Panc1 (cell line): Measurements from ENCODE around the gene CALHM3. TPM values are rescaled to one million over a fixed set of nuclear protein-coding genes. Genes with fewer than 3 reads are reported as not detected.

Experiments used
- ATAC-seq: fragments of 200-7000 bp; cut with Tn5 transposase; 2 replicates; pipeline ENCODE4 v1.9.1; 2020; ENCODE audit warnings: mild to moderate bottlenecking, moderate library complexity
- BruUV-seq: library from RNA; stranded (reverse); fragments of 400-500 nt; replicated peaks from 2 replicates; lab custom pipeline; 2021; lab: Mats Ljungman, UMichigan
- CTCF ChIA-PET: fragments of 300-600 bp; sonication (Branson Sonifier 250); formaldehyde crosslinking; loops from one replicate; lab custom pipeline; 2022; ENCODE audit warnings: antibody characterized with exemption; lab: Charles Lee
- POLR2A ChIA-PET: fragments of 300-600 bp; sonication (Branson Sonifier 250); formaldehyde crosslinking; loops from one replicate; lab custom pipeline; 2022; ENCODE audit warnings: antibody characterized with exemption; lab: Charles Lee
- DNase-seq: peaks from one replicate; pipeline ENCODE4 v3.0.0-alpha.2; 2010; ENCODE audit warnings: low read depth, low spot score
- H3K27ac ChIP-seq: 2 replicates; pipeline ENCODE4 v1.5.1; 2011; ENCODE audit warnings: mild to moderate bottlenecking, low read length, inconsistent platforms
- H3K27me3 ChIP-seq: fragments of 200-500 bp; sonication (Bioruptor generic); 2 replicates; pipeline ENCODE4 v1.6.0; 2014; ENCODE audit warnings: low read length, inconsistent platforms; ENCODE audit not compliant: control insufficient read depth, insufficient read depth
- H3K36me3 ChIP-seq: fragments of 200-500 bp; sonication (Bioruptor generic); 2 replicates; pipeline ENCODE4 v1.5.1; 2014; ENCODE audit warnings: inconsistent platforms, mild to moderate bottlenecking, low read length, moderate library complexity; ENCODE audit not compliant: control insufficient read depth, insufficient read depth
- H3K4me1 ChIP-seq: 2 replicates; pipeline ENCODE4 v1.5.1; 2011; ENCODE audit warnings: inconsistent platforms, mild to moderate bottlenecking, low read length, moderate library complexity; ENCODE audit not compliant: control insufficient read depth, insufficient read depth
- H3K4me3 ChIP-seq, 2 experiments: 2 replicates each; pipeline ENCODE4 v1.5.1; 2011 to 2012; ENCODE audit warnings: low read depth in 2 of 2, low read length in 2 of 2, mild to moderate bottlenecking in 2 of 2, inconsistent platforms in 1 of 2, moderate library complexity in 1 of 2
- H3K9me3 ChIP-seq: fragments of 200-500 bp; sonication (Bioruptor generic); 2 replicates; pipeline ENCODE4 v1.5.1; 2014; ENCODE audit warnings: low read depth, mild to moderate bottlenecking, inconsistent platforms, low read length, moderate library complexity; ENCODE audit not compliant: control insufficient read depth, insufficient read depth
- CTCF ChIP-seq: fragments of 450-650 bp; IDR thresholded peaks from 2 replicates; pipeline ENCODE4 v1.5.1; 2017; ENCODE audit warnings: mild to moderate bottlenecking
- POLR2AphosphoS5 ChIP-seq: IDR thresholded peaks from 2 replicates; pipeline ENCODE4 v1.6.1; 2012; ENCODE audit warnings: mild to moderate bottlenecking, low read depth, low read length, moderate library complexity
- REST ChIP-seq, 2 experiments: IDR thresholded peaks; 2 replicates each; pipeline ENCODE4 v1.6.1; 2011 to 2012; ENCODE audit warnings: low read depth in 2 of 2, control low read depth in 1 of 2, low read length in 1 of 2, mild to moderate bottlenecking in 1 of 2, moderate library complexity in 1 of 2; ENCODE audit not compliant: insufficient read depth in 1 of 2
- SIN3A ChIP-seq: IDR thresholded peaks from 2 replicates; pipeline ENCODE4 v1.6.1; 2012; ENCODE audit warnings: low read depth, mild to moderate bottlenecking, low read length, moderate library complexity, borderline replicate concordance; ENCODE audit not compliant: insufficient read depth
- TCF7L2 ChIP-seq: IDR thresholded peaks from 2 replicates; pipeline ENCODE4 v1.6.1; 2011; ENCODE audit warnings: mild to moderate bottlenecking, low read depth, low read length, inconsistent platforms
- in situ Hi-C: cut with HindIII; loops from 2 replicates; pipeline ENCODE4 v1.10.0; 2016; ENCODE audit warnings: low sequenced_read_pairs, low pct_unique_long_range_greater_than_20kb
- intact Hi-C: fragments of 100-400 bp; cut with micrococcal nuclease; formaldehyde crosslinking; loops from one replicate; pipeline ENCODE4 v1.10.0; 2022; ENCODE audit not compliant: unreplicated experiment
- total RNA-seq: library from RNA; stranded (reverse); gene quantifications from one replicate; pipeline ENCODE4 v1.2.1, GENCODE V29; 2021; ENCODE audit not compliant: unreplicated experiment

Gene CALHM3
- total RNA-seq, 1 experiment from 2014 or later: not detected

GRCh38 chr10:103466734-103467133 lies 12.3 kb downstream of the CALHM3 start:
- H3K9me3 ChIP-seq: no peaks in the 10 kb centered on the region
- intact Hi-C loops: no loop called here
- CTCF ChIA-PET: no interaction called here
- ATAC-seq (no peak), DNase-seq (no peak)
- no peak overlapping the region for H3K27ac ChIP-seq
- BruUV-seq: no TSS peak
- POLR2A ChIA-PET: no interaction called here
- H3K4me3 ChIP-seq: no peak overlapping the region
- no peaks in the 10 kb centered on the region for H3K36me3 ChIP-seq
- H3K4me1 ChIP-seq: no peaks in the 10 kb centered on the region
- in situ Hi-C loops: no loop called here
- TF ChIP-seq SIN3A (no peak), TCF7L2 (no peak), REST (IDR thresholded peaks at IDR 0.05; ENCODE audit: insufficient read depth in 1 of 2, low read depth in 2 of 2, low read length in 1 of 2) (no peak), CTCF (no peak), POLR2AphosphoS5 (no peak)
- H3K27me3 ChIP-seq: no peaks in the 10 kb centered on the region; the same call in 1 of the 2 replicates

- CTCF ChIA-PET: interaction anchor here (0.6 to 0.7 kb wide), 2 partner anchors 10 to 35 kb away, joined by 3 read pairs; no protein-coding TSS in a partner anchor
- H3K27me3 ChIP-seq: no peaks in the 10 kb centered on the region; the same call in 1 of the 2 replicates
- no peaks in the 10 kb centered on the region for H3K9me3 ChIP-seq
- in situ Hi-C loops (no loop called here), intact Hi-C loops (no loop called here)
- no peaks in the 10 kb centered on the region for H3K36me3 ChIP-seq
- no peaks in the 10 kb centered on the region for H3K4me1 ChIP-seq
- H3K4me3 ChIP-seq: no peak overlapping the region
- no peak overlapping the region for H3K27ac ChIP-seq
- ATAC-seq: no peak
- DNase-seq: no peak
- TF ChIP-seq POLR2AphosphoS5 (no peak), CTCF (no peak), TCF7L2 (no peak), REST (IDR thresholded peaks at IDR 0.05; ENCODE audit: insufficient read depth in 1 of 2, low read depth in 2 of 2, low read length in 1 of 2) (no peak), SIN3A (no peak)
- POLR2A ChIA-PET: interaction anchor here (0.5 to 0.6 kb wide), 2 partner anchors 326 to 1296 kb away, joined by 6 to 9 read pairs; no protein-coding TSS in a partner anchor
- BruUV-seq: no TSS peak
These were observed 13.4 kb downstream of the CALHM3 start for GRCh38 chr10:103465411-103466179.
